ENCODE measurements around the gene YY1.
"Not testable (repeated sequence)": the region's sequence is repeated elsewhere in the genome, so short reads cannot be mapped to it uniquely, and the experiment has no call there.

The YY1 gene

GRCh38 chr14:100213956-100214769, 24.8 kb upstream of the YY1 start:
- DNase-seq: peak; percentile 87 to 98

- no peak for DNase-seq
Measured at GRCh38 chr14:100214770-100215083, 24.2 kb upstream of the YY1 start.

GRCh38 chr14:100215330-100215885, 23.5 kb upstream of the YY1 start:
- DNase-seq: no peak

- no peak for DNase-seq
Measured at GRCh38 chr14:100219126-100219785, 19.7 kb upstream of the YY1 start.

- DNase-seq: peak; percentile 28 to 73
Measured at GRCh38 chr14:100221533-100222223, 17.3 kb upstream of the YY1 start.

- no peak for DNase-seq
Measured at GRCh38 chr14:100222224-100223093, 16.5 kb upstream of the YY1 start.

GRCh38 chr14:100223332-100224201, 15.4 kb upstream of the YY1 start:
- no peak for DNase-seq

- no peak for DNase-seq
Measured at GRCh38 chr14:100224229-100224866, 14.6 kb upstream of the YY1 start.

GRCh38 chr14:100225169-100225568, 13.8 kb upstream of the YY1 start:
- DNase-seq: no peak

GRCh38 chr14:100230361-100230760, 8.6 kb upstream of the YY1 start:
- no peak for DNase-seq

GRCh38 chr14:100234511-100234910, 4.4 kb upstream of the YY1 start:
- DNase-seq: no peak

GRCh38 chr14:100236271-100236818, 2.6 kb upstream of the YY1 start:
- not testable (repeated sequence) for DNase-seq

- no peak for DNase-seq
Measured at GRCh38 chr14:100236881-100237280, 2.1 kb upstream of the YY1 start.

GRCh38 chr14:100237735-100238418, 1.1 kb upstream of the YY1 start:
- DNase-seq: peak; percentile 26 to 29

- DNase-seq: no peak
Measured at GRCh38 chr14:100239211-100239839, 381 bp downstream of the YY1 start.

- DNase-seq: peak; percentile 46 to 76
Measured at GRCh38 chr14:100239840-100240667, 1.1 kb downstream of the YY1 start.

GRCh38 chr14:100240668-100241032, 1.7 kb downstream of the YY1 start:
- DNase-seq: no peak

GRCh38 chr14:100241279-100241678, 2.3 kb downstream of the YY1 start:
- DNase-seq: no peak

GRCh38 chr14:100243020-100243419, 4.1 kb downstream of the YY1 start:
- no peak for DNase-seq
